Adrenal gland (tissue), 12 donors: Measurements from ENCODE around the gene ITPKC. TPM values are rescaled to one million over a fixed set of nuclear protein-coding genes. Genes with fewer than 3 reads are reported as not detected.

Experiments
- DNase-seq, 7 donors: peaks; one replicate each; pipeline ENCODE4 v3.0.0-alpha.2; 2019 to 2020
- H3K27ac ChIP-seq, 5 donors: fragments of 200-600 bp; sonication (generic) in 4 of 5; 1 replicate in 3 of 5; 2 replicates in 2 of 5; pipeline versions ENCODE4 v1.5.1 to v1.8.0; 2016 to 2020; ENCODE audit warnings: mild to moderate bottlenecking in 1 of 5
- H3K27me3 ChIP-seq: fragments of 200-600 bp; 2 replicates; pipeline ENCODE4 v1.8.0; 2021
- H3K36me3 ChIP-seq, 2 donors: fragments of 200-600 bp; replicated peaks in 1 of 2; 1 replicate in 1 of 2; 2 replicates in 1 of 2; pipeline versions ENCODE4 v1.5.1 to v1.8.0; 2018 to 2022
- H3K4me1 ChIP-seq, 2 donors: fragments of 200-600 bp; replicated peaks in 1 of 2; 1 replicate in 1 of 2; 2 replicates in 1 of 2; pipeline versions ENCODE4 v1.5.1 to v1.8.0; 2018 to 2021
- H3K4me3 ChIP-seq, 4 donors: fragments of 200-600 bp; sonication (generic) in 3 of 4; one replicate each; pipeline ENCODE4 v1.5.1; 2016 to 2018
- H3K9me3 ChIP-seq, 3 donors: fragments of 200-600 bp; sonication (generic) in 1 of 3; replicated peaks in 1 of 3; 1 replicate in 2 of 3; 2 replicates in 1 of 3; pipeline versions ENCODE4 v1.5.1 to v1.8.0; 2016 to 2021
- POLR2A ChIP-seq, 2 donors: fragments of 450-650 bp; IDR thresholded peaks; one replicate each; pipeline ENCODE4 v1.6.1; 2017; ENCODE audit warnings: antibody characterized with exemption in 2 of 2, mild to moderate bottlenecking in 2 of 2, moderate library complexity in 1 of 2
- WGBS, 4 donors: extraction: QIAGEN DNeasy Blood & Tissue Kit in 2 of 4; methylation state at CpG; one replicate each; pipeline versions ENCODE4 v1.1.5 to v1.1.7; 2013 to 2017; 5-methylcytosine and 5-hydroxymethylcytosine counted together
- intact Hi-C, 2 donors: fragments of 100-400 bp; cut with DNase I; formaldehyde crosslinking; loops; one replicate each; pipeline versions ENCODE4 v1.14.1 to v1.15.0; 2022 to 2023
- polyA plus RNA-seq, 3 donors: library from polyadenylated mRNA; stranded (reverse); fragments of 200-250 nt in 2 of 3; fragments of 350-450 nt in 1 of 3; fragmentation: Illumina TruSeq in 1 of 3; extraction: RNeasy Lipid Tissue Mini Kit (QIAGEN cat#74804) in 1 of 3; gene quantifications; one replicate each; pipeline ENCODE4 v1.2.3, GENCODE V29; 2013 to 2014
- total RNA-seq, 9 donors: library from RNA; depleted of rRNA in 4 of 9; stranded (reverse); fragments of >200 nt in 4 of 9; fragments of 120-200 nt in 1 of 9; fragmentation: NEBNext Ultra II Directional in 1 of 9; extraction: Animal tissue kit (Norgen Biotek cat#: 25700) in 1 of 9; gene quantifications; one replicate each; pipeline versions ENCODE4 v1.1.0 to v1.2.4, GENCODE V29; 2013 to 2023
- TF ChIP-seq, protein P1 (sequence below), 6 experiments: fragments of 450-650 bp in 4 of 6; fragments of 200-600 bp in 2 of 6; sonication (generic) in 1 of 6; IDR thresholded peaks; 1 replicate in 5 of 6; 2 replicates in 1 of 6; pipeline versions ENCODE4 v1.5.1 to v1.8.0; 2016 to 2021; ENCODE audit warnings: antibody characterized with exemption in 6 of 6, mild to moderate bottlenecking in 2 of 6, moderate library complexity in 1 of 6
- donor health status: healthy with polysubstance abuse.
- donor health status: Bipolar disorder and iron deficiency.
- donor health status: DM: yes; HTN: yes; CAD: no.
- donor health status: DM: no; HTN: no; CAD: no.
- donor health status: DM: no; HTN: no; CAD: no.
- donor health status: DM: yes; HTN: yes; CAD: no.

The ITPKC gene
- total and polyA plus RNA-seq, 12 donors = 7.8 to 36.1 (median 22.5) TPM

DNA sequence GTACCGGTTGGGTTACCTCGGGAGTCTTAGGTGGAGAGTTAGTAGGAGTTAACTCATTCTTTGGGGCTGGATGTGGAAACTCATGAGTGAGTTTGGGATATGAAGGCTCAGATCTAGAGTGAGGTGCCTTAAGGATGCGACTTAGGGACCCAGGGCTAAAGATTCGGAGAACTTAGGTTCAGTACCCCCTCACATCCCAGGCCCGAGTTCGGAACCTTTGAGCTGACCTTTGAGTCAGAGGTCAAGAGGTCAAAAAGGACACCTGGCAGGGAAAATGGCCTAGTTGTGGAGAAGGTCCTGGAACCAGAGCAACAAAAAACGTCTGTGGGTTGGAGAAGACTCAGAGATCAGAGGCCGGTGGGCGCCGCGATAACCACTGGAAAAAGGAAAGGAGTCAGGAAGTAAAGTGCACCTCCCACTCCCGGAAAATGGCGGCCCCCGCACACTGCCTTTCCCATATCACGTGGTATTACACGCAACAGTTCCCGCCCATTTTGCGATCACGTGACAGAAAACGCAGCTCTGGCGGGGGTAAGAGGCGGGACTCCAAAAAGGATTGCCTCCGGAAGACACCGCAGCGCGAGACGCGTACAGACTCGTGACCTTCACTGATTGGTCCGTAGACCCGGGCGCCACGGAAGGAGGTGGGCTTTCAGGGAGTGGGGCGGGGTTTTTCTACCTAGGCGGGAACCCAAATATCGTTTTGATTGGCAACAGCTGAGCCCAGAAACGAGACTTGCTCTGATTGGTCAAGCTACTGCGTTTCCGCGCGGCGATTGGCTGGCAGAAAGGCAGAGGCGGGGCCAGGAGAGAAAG, 33.4 kb downstream of the ITPKC start, which contains the start of gene ACTMAP:
Gene ACTMAP (minus strand): TSS at position 420 of the 816 bp plus-strand sequence. CDS start 674 bp downstream, outside the sequence.
- TF ChIP-seq POLR2A (IDR thresholded peaks at IDR 0.05) = peak in 1 of 2 donors; percentile 62
- TF ChIP-seq, protein P1, sequence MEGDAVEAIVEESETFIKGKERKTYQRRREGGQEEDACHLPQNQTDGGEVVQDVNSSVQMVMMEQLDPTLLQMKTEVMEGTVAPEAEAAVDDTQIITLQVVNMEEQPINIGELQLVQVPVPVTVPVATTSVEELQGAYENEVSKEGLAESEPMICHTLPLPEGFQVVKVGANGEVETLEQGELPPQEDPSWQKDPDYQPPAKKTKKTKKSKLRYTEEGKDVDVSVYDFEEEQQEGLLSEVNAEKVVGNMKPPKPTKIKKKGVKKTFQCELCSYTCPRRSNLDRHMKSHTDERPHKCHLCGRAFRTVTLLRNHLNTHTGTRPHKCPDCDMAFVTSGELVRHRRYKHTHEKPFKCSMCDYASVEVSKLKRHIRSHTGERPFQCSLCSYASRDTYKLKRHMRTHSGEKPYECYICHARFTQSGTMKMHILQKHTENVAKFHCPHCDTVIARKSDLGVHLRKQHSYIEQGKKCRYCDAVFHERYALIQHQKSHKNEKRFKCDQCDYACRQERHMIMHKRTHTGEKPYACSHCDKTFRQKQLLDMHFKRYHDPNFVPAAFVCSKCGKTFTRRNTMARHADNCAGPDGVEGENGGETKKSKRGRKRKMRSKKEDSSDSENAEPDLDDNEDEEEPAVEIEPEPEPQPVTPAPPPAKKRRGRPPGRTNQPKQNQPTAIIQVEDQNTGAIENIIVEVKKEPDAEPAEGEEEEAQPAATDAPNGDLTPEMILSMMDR (IDR thresholded peaks at IDR 0.05) = no peak
- no peaks in the 10 kb centered on the region for H3K36me3 ChIP-seq
- no peaks in the 10 kb centered on the region for H3K27me3 ChIP-seq
- DNase-seq = peak; percentile 100
- H3K4me3 ChIP-seq = peak within 1 kb of the TSS; percentile 21 to 81 (median 58)
- 0 to 1% (median 0%) methylated on average over 23 to 43 of the region's 43 CpGs for WGBS, 4 donors
- H3K9me3 ChIP-seq = no peaks in the 10 kb centered on the region
- H3K4me1 ChIP-seq = peaks cover 42 to 49% of the 10 kb centered on the region in 2 donors
- intact Hi-C loops = no loop called here
- peak within 1 kb of the TSS; percentile 87 to 97 (median 90) for H3K27ac ChIP-seq

DNA sequence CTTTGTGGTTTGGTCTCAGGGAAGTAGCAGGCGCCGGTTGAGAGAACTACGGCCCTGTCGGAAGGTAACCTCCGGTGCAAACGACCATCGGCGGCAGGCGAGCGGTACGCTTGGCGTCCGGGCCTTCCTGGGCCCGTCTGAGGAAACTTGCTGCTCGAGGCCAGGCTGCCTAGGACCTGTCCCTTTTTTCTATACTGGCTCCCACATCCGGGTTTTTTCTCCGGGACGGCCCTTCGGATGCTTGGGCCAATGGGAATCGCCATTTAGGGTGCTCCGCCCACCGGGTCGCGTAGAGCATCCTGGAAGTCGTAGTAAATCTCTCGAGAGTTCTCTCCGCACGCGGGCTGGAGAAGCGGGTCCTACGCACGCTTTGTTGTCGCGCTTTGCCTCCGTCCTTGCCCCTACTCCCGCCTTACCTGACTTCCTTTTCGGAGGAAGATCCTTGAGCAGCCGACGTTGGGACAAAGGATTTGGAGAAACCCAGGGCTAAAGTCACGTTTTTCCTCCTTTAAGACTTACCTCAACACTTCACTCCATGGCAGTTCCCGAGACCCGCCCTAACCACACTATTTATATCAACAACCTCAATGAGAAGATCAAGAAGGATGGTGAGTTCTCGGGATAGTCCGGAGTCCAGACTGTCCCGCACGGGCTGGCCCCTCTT, 34.1 kb downstream of the ITPKC start, which contains the start of gene SNRPA:
Gene SNRPA (plus strand): TSS at position 330 of the 664 bp plus-strand sequence. CDS start 206 bp downstream, at position 536.
- Histone ChIP-seq H3K4me3 (peak within 1 kb of the TSS; percentile 21 to 81 (median 58)), H3K4me1 (peaks cover 42 to 50% of the 10 kb centered on the region in 2 donors), H3K9me3 (no peaks in the 10 kb centered on the region), H3K27ac (peak within 1 kb of the TSS; percentile 87 to 97 (median 90)), H3K36me3 (no peaks in the 10 kb centered on the region), H3K27me3 (no peaks in the 10 kb centered on the region)
- peak; percentile 96 to 99 (median 98) for DNase-seq
- intact Hi-C loops = no loop called here
- WGBS, 4 donors = 0% methylated on average over 33 to 46 of the region's 46 CpGs
- TF ChIP-seq, protein P1 (IDR thresholded peaks at IDR 0.05) = no peak
- TF ChIP-seq POLR2A (IDR thresholded peaks at IDR 0.05) = peak; percentile 50 to 90

- TF ChIP-seq POLR2A (IDR thresholded peaks at IDR 0.05) = no peak
- TF ChIP-seq, protein P1 (IDR thresholded peaks at IDR 0.05) = no peak
- WGBS, 4 donors = 67 to 85% (median 78%) methylated on average over 12 of the region's 12 CpGs
- Histone ChIP-seq H3K4me3 (peak overlapping the region in 2 of 4 donors; percentile 36 to 80), H3K36me3 (peaks cover 0 to 1% of the 10 kb centered on the region in 2 donors), H3K27me3 (no peaks in the 10 kb centered on the region), H3K9me3 (no peaks in the 10 kb centered on the region), H3K27ac (peak overlapping the region in 3 of 5 donors; percentile 87 to 97 (median 95)), H3K4me1 (peaks cover 42 to 57% of the 10 kb centered on the region in 2 donors)
- intact Hi-C loops = no loop called here
- no peak for DNase-seq
Measured at GRCh38 chr19:40752257-40752781, 35.4 kb downstream of the ITPKC start.
